Brain microvascular endothelial cell (primary cell): ENCODE data around the gene RAB19.
"Not testable (repeated sequence)": the region's sequence is repeated elsewhere in the genome, so short reads cannot be mapped to it uniquely, and the experiment has no call there.

Experiments used
- DNase-seq: peaks from one replicate; pipeline ENCODE4 v3.0.0-alpha.2; 2020
- H3K27ac ChIP-seq: fragments of 250-450 bp; sonication (Bioruptor Pico); 2 replicates; pipeline ENCODE4 v1.5.1; 2020; ENCODE audit warnings: mild to moderate bottlenecking, moderate library complexity
- H3K27me3 ChIP-seq: fragments of 250-450 bp; sonication (Bioruptor Pico); replicated peaks from 2 replicates; pipeline ENCODE4 v1.5.1; 2020; ENCODE audit warnings: mild to moderate bottlenecking
- H3K36me3 ChIP-seq: fragments of 250-450 bp; sonication (Bioruptor Pico); replicated peaks from 2 replicates; pipeline ENCODE4 v1.5.1; 2020; ENCODE audit warnings: mild to moderate bottlenecking
- H3K4me3 ChIP-seq: 2 replicates; pipeline ENCODE4 v1.5.1; 2011; ENCODE audit warnings: low read depth, mild to moderate bottlenecking, control low read depth, low read length, moderate library complexity
- CTCF ChIP-seq: IDR thresholded peaks from 2 replicates; pipeline ENCODE4 v1.5.1; 2011; ENCODE audit warnings: low read depth, mild to moderate bottlenecking, moderate library complexity, low read length, control low read depth, inconsistent platforms; ENCODE audit errors: missing control alignments
- in situ Hi-C: cut with HindIII; loops from 2 replicates; pipeline ENCODE4 v1.10.0; 2017; ENCODE audit warnings: low sequenced_read_pairs, low pct_ligation_motif_present

Gene RAB19

GRCh38 chr7:140451716-140452115, 47.9 kb downstream of the RAB19 start:
- no peaks in the 10 kb centered on the region for H3K27me3 ChIP-seq
- TF ChIP-seq CTCF: no peak
- peaks cover 22% of the 10 kb centered on the region for H3K36me3 ChIP-seq
- in situ Hi-C loops: no loop called here
- DNase-seq: no peak
- H3K27ac ChIP-seq: no peak overlapping the region
- H3K4me3 ChIP-seq: no peak overlapping the region

DNA sequence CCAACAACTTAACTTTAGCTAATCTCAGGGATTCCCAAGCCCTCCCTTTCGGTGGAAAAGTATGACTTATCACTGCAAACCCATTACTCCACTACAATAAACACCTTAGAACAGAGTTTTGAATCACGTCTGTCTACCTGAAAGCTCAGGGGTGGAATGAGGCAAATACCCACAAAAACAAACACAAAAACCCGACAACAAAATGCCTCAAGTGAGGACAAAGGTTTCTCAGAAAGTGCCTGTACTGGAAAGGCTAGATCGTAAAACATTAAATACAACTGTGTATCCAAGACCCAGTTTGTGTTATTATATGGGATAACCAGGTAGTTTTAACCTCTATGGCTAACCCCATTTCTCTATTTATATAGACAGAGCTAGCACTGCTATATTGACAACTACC, 49.4 kb downstream of the RAB19 start:
- TF ChIP-seq CTCF: no peak
- DNase-seq: no peak
- H3K4me3 ChIP-seq: no peak overlapping the region
- no peaks in the 10 kb centered on the region for H3K27me3 ChIP-seq
- H3K27ac ChIP-seq: no peak overlapping the region
- in situ Hi-C loops: no loop called here
- peaks cover 30% of the 10 kb centered on the region for H3K36me3 ChIP-seq

GRCh38 chr7:140453785-140454656, 50.2 kb downstream of the RAB19 start:
- peaks cover 36% of the 10 kb centered on the region for H3K36me3 ChIP-seq
- in situ Hi-C loops, H3K4me3 ChIP-seq, H3K27me3 ChIP-seq, DNase-seq, H3K27ac ChIP-seq: not testable (repeated sequence)

DNA sequence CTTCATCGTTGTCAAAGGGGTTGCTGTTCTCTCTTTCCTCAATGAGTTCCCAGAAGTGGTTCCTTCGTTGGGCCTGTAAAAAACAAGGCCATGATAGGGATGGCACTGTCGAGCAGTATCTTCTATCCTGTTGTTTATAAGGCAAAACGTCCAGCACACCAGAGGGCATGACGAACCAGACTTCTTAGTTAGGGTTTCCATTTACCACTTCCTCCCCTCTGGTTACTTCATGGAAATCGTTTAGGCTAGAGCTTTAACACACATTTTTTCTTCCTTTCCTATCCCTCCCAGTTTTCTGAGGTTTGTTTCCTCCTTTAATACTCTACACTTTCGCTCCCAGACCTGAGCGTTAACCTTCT, 50.8 kb downstream of the RAB19 start:
- Histone ChIP-seq H3K27me3 (no peaks in the 10 kb centered on the region), H3K4me3 (no peak overlapping the region), H3K36me3 (peaks cover 36% of the 10 kb centered on the region), H3K27ac (no peak overlapping the region)
- DNase-seq: no peak
- in situ Hi-C loops: no loop called here
- no peak for TF ChIP-seq CTCF

DNA sequence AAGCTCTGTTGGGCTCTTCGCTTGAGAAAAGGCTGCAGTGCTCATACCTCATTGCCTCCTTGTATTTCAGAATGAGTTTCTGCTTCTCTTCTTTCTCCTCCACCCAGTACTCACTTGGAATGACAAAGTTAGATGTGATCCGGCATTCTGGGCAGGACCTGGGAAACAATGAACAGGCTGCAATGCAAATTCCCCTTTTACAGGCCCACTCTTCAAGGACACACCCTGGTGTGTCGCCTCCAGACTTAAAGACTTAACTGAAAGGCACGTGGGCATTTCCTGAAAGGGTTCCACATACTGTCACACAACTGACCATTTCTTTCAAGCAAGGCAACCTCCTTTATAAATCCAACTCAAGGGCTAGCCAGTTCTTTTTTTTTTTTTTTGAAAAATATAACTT, 51.9 kb downstream of the RAB19 start:
- in situ Hi-C loops: no loop called here

More for the DNA sequence above, 51.9 kb downstream of the RAB19 start:
- DNase-seq: no peak
- Histone ChIP-seq H3K27ac (no peak overlapping the region), H3K36me3 (peaks cover 39% of the 10 kb centered on the region), H3K4me3 (no peak overlapping the region), H3K27me3 (no peaks in the 10 kb centered on the region)
- TF ChIP-seq CTCF: no peak
